ENCODE results near the gene POLR3E.

Gene POLR3E

GRCh38 chr16:22322021-22322471 is 24.8 kb downstream of the POLR3E start:
- no peaks in the 10 kb centered on the region; the same call in 1 of the 2 replicates for H3K79me2 ChIP-seq (ENCODE audit: insufficient read depth, low read length)
- H3K9me3 ChIP-seq (ENCODE audit: insufficient read depth, low read length): no peaks in the 10 kb centered on the region
- peaks cover 3% of the 10 kb centered on the region; the same call in 1 of the 2 replicates for H3F3A ChIP-seq (ENCODE audit: insufficient read depth)
- no peaks in the 10 kb centered on the region for H3K9me2 ChIP-seq (replicated peaks; ENCODE audit: insufficient read depth, low read length)
- H3K27ac ChIP-seq (ENCODE audit: low read depth, low read length): no peak overlapping the region
- H3K4me2 ChIP-seq (ENCODE audit: low read depth, low read length, poor library complexity, severe bottlenecking): no peak overlapping the region
- no peak overlapping the region for H3K9ac ChIP-seq (ENCODE audit: low read length)
- no peak overlapping the region for H2AFZ ChIP-seq (ENCODE audit: low read depth, low read length, severe bottlenecking)
- TF ChIP-seq CTCF (IDR thresholded peaks at IDR 0.05; ENCODE audit: insufficient read depth, low read length, poor library complexity, severe bottlenecking): no peak
- no peak for TF ChIP-seq EZH2phosphoT487 (conservative IDR thresholded peaks at IDR 0.05; ENCODE audit: low read length)
- no peaks in the 10 kb centered on the region for H4K20me1 ChIP-seq (ENCODE audit: low read depth, low read length)
- no peak overlapping the region for H3K4me3 ChIP-seq (ENCODE audit: insufficient read depth, low read length, poor library complexity, severe bottlenecking)
- peaks cover 6% of the 10 kb centered on the region; the same call in 1 of the 2 replicates for H3K36me3 ChIP-seq (ENCODE audit: low read length)
- H3K27me3 ChIP-seq (ENCODE audit: low read length): no peaks in the 10 kb centered on the region

- H3K4me2 ChIP-seq (ENCODE audit: low read depth, low read length, poor library complexity, severe bottlenecking): no peak overlapping the region
- TF ChIP-seq CTCF (IDR thresholded peaks at IDR 0.05; ENCODE audit: insufficient read depth, low read length, poor library complexity, severe bottlenecking): no peak
- TF ChIP-seq EZH2phosphoT487 (conservative IDR thresholded peaks at IDR 0.05; ENCODE audit: low read length): no peak
- no peaks in the 10 kb centered on the region for H3K9me2 ChIP-seq (replicated peaks; ENCODE audit: insufficient read depth, low read length)
- H3K9me3 ChIP-seq (ENCODE audit: insufficient read depth, low read length): no peaks in the 10 kb centered on the region
- H3K36me3 ChIP-seq (ENCODE audit: low read length): peaks cover 6% of the 10 kb centered on the region; the same call in 1 of the 2 replicates
- no peaks in the 10 kb centered on the region for H3K27me3 ChIP-seq (ENCODE audit: low read length)
- H4K20me1 ChIP-seq (ENCODE audit: low read depth, low read length): no peaks in the 10 kb centered on the region
- no peak overlapping the region for H3K9ac ChIP-seq (ENCODE audit: low read length)
- H3K79me2 ChIP-seq (ENCODE audit: insufficient read depth, low read length): no peaks in the 10 kb centered on the region; the same call in 1 of the 2 replicates
- no peak overlapping the region for H2AFZ ChIP-seq (ENCODE audit: low read depth, low read length, severe bottlenecking)
- H3K27ac ChIP-seq (ENCODE audit: low read depth, low read length): no peak overlapping the region
- peaks cover 3% of the 10 kb centered on the region; the same call in 1 of the 2 replicates for H3F3A ChIP-seq (ENCODE audit: insufficient read depth)
- no peak overlapping the region for H3K4me3 ChIP-seq (ENCODE audit: insufficient read depth, low read length, poor library complexity, severe bottlenecking)
These were observed 25.5 kb downstream of the POLR3E start for GRCh38 chr16:22322741-22323140.

- no peak overlapping the region for H3K4me3 ChIP-seq (ENCODE audit: insufficient read depth, low read length, poor library complexity, severe bottlenecking)
- no peak overlapping the region for H2AFZ ChIP-seq (ENCODE audit: low read depth, low read length, severe bottlenecking)
- H3K27me3 ChIP-seq (ENCODE audit: low read length): no peaks in the 10 kb centered on the region
- H3K9me3 ChIP-seq (ENCODE audit: insufficient read depth, low read length): no peaks in the 10 kb centered on the region
- no peaks in the 10 kb centered on the region; the same call in 1 of the 2 replicates for H3K79me2 ChIP-seq (ENCODE audit: insufficient read depth, low read length)
- no peak overlapping the region for H3K27ac ChIP-seq (ENCODE audit: low read depth, low read length)
- TF ChIP-seq CTCF (IDR thresholded peaks at IDR 0.05; ENCODE audit: insufficient read depth, low read length, poor library complexity, severe bottlenecking): no peak
- TF ChIP-seq EZH2phosphoT487 (conservative IDR thresholded peaks at IDR 0.05; ENCODE audit: low read length): no peak
- no peaks in the 10 kb centered on the region for H3K9me2 ChIP-seq (replicated peaks; ENCODE audit: insufficient read depth, low read length)
- H4K20me1 ChIP-seq (ENCODE audit: low read depth, low read length): no peaks in the 10 kb centered on the region
- peaks cover 6% of the 10 kb centered on the region; the same call in 1 of the 2 replicates for H3K36me3 ChIP-seq (ENCODE audit: low read length)
- no peak overlapping the region for H3K4me2 ChIP-seq (ENCODE audit: low read depth, low read length, poor library complexity, severe bottlenecking)
- peaks cover 3% of the 10 kb centered on the region; the same call in 1 of the 2 replicates for H3F3A ChIP-seq (ENCODE audit: insufficient read depth)
- no peak overlapping the region for H3K9ac ChIP-seq (ENCODE audit: low read length)
These were observed 26.2 kb downstream of the POLR3E start for GRCh38 chr16:22323173-22323958.

Data from SU-DHL-6 (cell line).